Spleen (tissue), 7 donors: ENCODE measurements around the gene GPC3.

Source experiments
- CTCF ChIP-seq, 11 experiments: fragments of 200-600 bp in 7 of 11; fragments of 450-650 bp in 4 of 11; sonication (generic) in 4 of 11; IDR thresholded peaks in 8 of 11; conservative IDR thresholded peaks in 3 of 11; 1 replicate in 7 of 11; 2 replicates in 4 of 11; pipeline versions ENCODE4 v1.4.0 to v1.8.0; 2016 to 2021; ENCODE audit warnings: antibody characterized with exemption in 11 of 11, inconsistent platforms in 4 of 11, mild to moderate bottlenecking in 1 of 11
- POLR2AphosphoS5 ChIP-seq, 3 donors: sonication (generic); formaldehyde crosslinking; IDR thresholded peaks; one replicate each; pipeline ENCODE4 v1.5.1; 2017; ENCODE audit warnings: antibody characterized with exemption in 3 of 3
- donor health status: DM: no; HTN: no; CAD: no; lungs with moderate emphysema.
- donor health status: DM: no; HTN: no; CAD: no.
- donor health status: DM: no; HTN: no; CAD: no.

- TF ChIP-seq CTCF (IDR thresholded peaks at IDR 0.05 in 8 of 11, conservative IDR thresholded peaks at IDR 0.05 in 3 of 11), result no peak
- no peak for TF ChIP-seq POLR2AphosphoS5 (IDR thresholded peaks at IDR 0.05)
Measured at GRCh38 chrX:133923113-133923512, 62.3 kb downstream of the GPC3 start.
